Mucosa of rectum (tissue), 2 donors: ENCODE data around the gene CDC42BPA.

ENCODE experiments used
- H3K27ac ChIP-seq, 2 donors: one replicate each; pipeline ENCODE4 v1.7.0; 2013; ENCODE audit warnings: inconsistent platforms in 2 of 2, low read depth in 2 of 2, low read length in 2 of 2
- H3K27me3 ChIP-seq, 2 donors: one replicate each; pipeline ENCODE4 v1.7.0; 2013; ENCODE audit warnings: low read length in 2 of 2; ENCODE audit not compliant: control insufficient read depth in 2 of 2, insufficient read depth in 2 of 2
- H3K36me3 ChIP-seq, 2 donors: one replicate each; pipeline ENCODE4 v1.7.0; 2013; ENCODE audit warnings: low read length in 2 of 2; ENCODE audit not compliant: control insufficient read depth in 2 of 2, insufficient read depth in 2 of 2
- H3K4me1 ChIP-seq, 2 donors: one replicate each; pipeline ENCODE4 v1.7.0; 2013; ENCODE audit warnings: low read length in 2 of 2, mild to moderate bottlenecking in 1 of 2; ENCODE audit not compliant: control insufficient read depth in 2 of 2, insufficient read depth in 2 of 2
- H3K4me3 ChIP-seq, 2 donors: one replicate each; pipeline ENCODE4 v1.7.0; 2013; ENCODE audit warnings: low read length in 2 of 2
- H3K9ac ChIP-seq, 2 donors: one replicate each; pipeline ENCODE4 v1.7.0; 2013; ENCODE audit warnings: low read length in 2 of 2, low read depth in 1 of 2, mild to moderate bottlenecking in 1 of 2
- H3K9me3 ChIP-seq, 2 donors: one replicate each; pipeline ENCODE4 v1.7.0; 2013; ENCODE audit warnings: low read length in 2 of 2; ENCODE audit not compliant: control insufficient read depth in 2 of 2
- donor health status: healthy.
- donor health status: Normal muscosa, but diverticular disease.

The CDC42BPA gene

GRCh38 chr1:227062306-227062705 lies 256.0 kb downstream of the CDC42BPA start:
- H3K27me3 ChIP-seq, result no peaks in the 10 kb centered on the region
- H3K36me3 ChIP-seq, result peaks cover 2 to 4% of the 10 kb centered on the region in 2 donors
- H3K9ac ChIP-seq, result no peak overlapping the region
- H3K4me1 ChIP-seq, result no peaks in the 10 kb centered on the region
- H3K4me3 ChIP-seq, result no peak overlapping the region
- no peaks in the 10 kb centered on the region for H3K9me3 ChIP-seq
- H3K27ac ChIP-seq, result no peak overlapping the region

GRCh38 chr1:227059076-227059475 lies 259.2 kb downstream of the CDC42BPA start:
- H3K9ac ChIP-seq, result no peak overlapping the region
- H3K27ac ChIP-seq, result no peak overlapping the region
- H3K4me1 ChIP-seq, result no peaks in the 10 kb centered on the region
- no peak overlapping the region for H3K4me3 ChIP-seq
- H3K9me3 ChIP-seq, result no peaks in the 10 kb centered on the region
- peaks cover 0 to 2% of the 10 kb centered on the region in 2 donors for H3K36me3 ChIP-seq
- no peaks in the 10 kb centered on the region for H3K27me3 ChIP-seq

DNA sequence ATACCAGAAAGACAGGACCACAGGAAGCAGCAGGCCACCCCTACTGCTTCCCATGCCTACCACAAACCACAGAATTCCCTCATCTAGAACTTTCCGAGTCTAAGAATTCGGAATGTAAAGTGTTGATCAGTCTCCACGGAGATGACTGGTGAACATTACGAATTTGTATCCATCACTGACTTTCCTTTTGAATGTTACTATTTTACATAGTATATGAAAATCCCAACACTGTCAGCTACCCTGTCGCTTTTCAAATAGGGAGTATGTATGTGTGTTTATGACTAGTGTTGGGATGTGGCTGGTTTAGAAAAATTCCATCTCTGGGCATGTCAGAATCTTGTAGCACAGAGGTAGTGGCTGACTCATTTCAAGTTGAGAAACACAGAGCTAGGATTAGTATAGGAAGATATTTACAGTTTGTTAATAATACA lies 260.0 kb downstream of the CDC42BPA start:
- Histone ChIP-seq H3K4me1 (no peaks in the 10 kb centered on the region), H3K27ac (no peak overlapping the region), H3K27me3 (no peaks in the 10 kb centered on the region), H3K9ac (no peak overlapping the region), H3K9me3 (no peaks in the 10 kb centered on the region), H3K36me3 (peaks cover 0 to 2% of the 10 kb centered on the region in 2 donors), H3K4me3 (no peak overlapping the region)

GRCh38 chr1:227049253-227049652 lies 269.0 kb downstream of the CDC42BPA start:
- Histone ChIP-seq H3K27me3 (no peaks in the 10 kb centered on the region), H3K36me3 (no peaks in the 10 kb centered on the region), H3K9me3 (no peaks in the 10 kb centered on the region), H3K4me3 (no peak overlapping the region), H3K27ac (no peak overlapping the region), H3K4me1 (no peaks in the 10 kb centered on the region), H3K9ac (no peak overlapping the region)

- H3K9me3 ChIP-seq, result no peaks in the 10 kb centered on the region
- H3K27me3 ChIP-seq, result no peaks in the 10 kb centered on the region
- H3K4me1 ChIP-seq, result no peaks in the 10 kb centered on the region
- no peak overlapping the region for H3K9ac ChIP-seq
- H3K4me3 ChIP-seq, result no peak overlapping the region
- no peak overlapping the region for H3K27ac ChIP-seq
- peaks cover 0 to under 1% of the 10 kb centered on the region in 2 donors for H3K36me3 ChIP-seq
These were observed 274.5 kb downstream of the CDC42BPA start for GRCh38 chr1:227043755-227044154.

- no peak overlapping the region for H3K9ac ChIP-seq
- no peaks in the 10 kb centered on the region for H3K9me3 ChIP-seq
- H3K4me1 ChIP-seq, result no peaks in the 10 kb centered on the region
- H3K4me3 ChIP-seq, result no peak overlapping the region
- peaks cover 0 to 4% of the 10 kb centered on the region in 2 donors for H3K36me3 ChIP-seq
- no peaks in the 10 kb centered on the region for H3K27me3 ChIP-seq
- H3K27ac ChIP-seq, result no peak overlapping the region
These were observed 276.0 kb downstream of the CDC42BPA start for GRCh38 chr1:227042292-227042691.

GRCh38 chr1:227038401-227038800 lies 279.9 kb downstream of the CDC42BPA start:
- Histone ChIP-seq H3K27ac (no peak overlapping the region), H3K4me3 (no peak overlapping the region), H3K9ac (no peak overlapping the region), H3K9me3 (no peaks in the 10 kb centered on the region), H3K4me1 (no peaks in the 10 kb centered on the region), H3K36me3 (peaks cover 5 to 13% of the 10 kb centered on the region in 2 donors), H3K27me3 (no peaks in the 10 kb centered on the region)

DNA sequence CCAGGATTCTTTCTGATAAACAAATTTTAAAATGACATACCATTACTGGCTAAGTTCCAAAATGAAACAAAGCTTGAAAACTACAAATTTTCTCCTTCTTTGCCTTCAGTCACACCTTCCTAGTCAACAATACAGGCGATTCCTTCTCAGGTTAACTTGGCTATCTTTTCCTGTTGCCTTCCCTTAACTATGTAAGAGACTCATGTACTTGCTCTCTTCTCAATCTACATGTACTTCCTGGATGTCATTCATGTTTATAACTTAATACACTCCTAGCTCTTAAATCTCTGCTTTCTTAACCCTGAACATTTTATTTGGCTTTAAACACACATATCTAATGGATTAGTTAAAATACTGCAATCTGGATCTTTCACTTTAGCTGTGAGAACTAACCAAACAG lies 281.2 kb downstream of the CDC42BPA start:
- Histone ChIP-seq H3K27ac (no peak overlapping the region), H3K36me3 (peaks cover 9 to 23% of the 10 kb centered on the region in 2 donors), H3K9me3 (no peaks in the 10 kb centered on the region), H3K9ac (no peak overlapping the region), H3K4me1 (no peaks in the 10 kb centered on the region), H3K4me3 (no peak overlapping the region), H3K27me3 (no peaks in the 10 kb centered on the region)

DNA sequence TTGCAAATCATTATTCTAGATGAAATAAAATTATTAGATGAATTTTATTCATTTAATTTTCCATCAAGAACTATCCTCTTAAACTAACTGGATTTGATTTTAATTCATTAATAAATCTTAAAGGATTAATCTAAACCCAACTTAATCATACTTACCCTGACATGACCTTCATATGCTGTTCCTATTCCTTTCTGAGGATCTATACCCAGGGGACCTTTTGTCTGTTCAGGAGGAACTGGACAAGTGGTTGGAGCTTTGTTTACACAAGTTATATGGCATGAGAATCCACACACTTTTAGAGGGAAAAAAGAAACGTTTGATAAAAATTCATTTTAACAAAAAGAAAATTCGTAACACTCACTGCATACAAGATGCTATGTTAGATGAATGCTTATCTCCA lies 283.0 kb downstream of the CDC42BPA start:
- no peak overlapping the region for H3K4me3 ChIP-seq
- H3K4me1 ChIP-seq, result no peaks in the 10 kb centered on the region
- peaks cover 10 to 28% of the 10 kb centered on the region in 2 donors for H3K36me3 ChIP-seq
- no peaks in the 10 kb centered on the region for H3K9me3 ChIP-seq
- no peaks in the 10 kb centered on the region for H3K27me3 ChIP-seq
- no peak overlapping the region for H3K9ac ChIP-seq
- H3K27ac ChIP-seq, result no peak overlapping the region

- Histone ChIP-seq H3K27ac (no peak overlapping the region), H3K4me3 (no peak overlapping the region), H3K36me3 (peaks cover 12 to 29% of the 10 kb centered on the region in 2 donors), H3K27me3 (no peaks in the 10 kb centered on the region), H3K9me3 (no peaks in the 10 kb centered on the region), H3K4me1 (no peaks in the 10 kb centered on the region), H3K9ac (no peak overlapping the region)
These were observed 284.4 kb downstream of the CDC42BPA start for GRCh38 chr1:227033880-227034279.

DNA sequence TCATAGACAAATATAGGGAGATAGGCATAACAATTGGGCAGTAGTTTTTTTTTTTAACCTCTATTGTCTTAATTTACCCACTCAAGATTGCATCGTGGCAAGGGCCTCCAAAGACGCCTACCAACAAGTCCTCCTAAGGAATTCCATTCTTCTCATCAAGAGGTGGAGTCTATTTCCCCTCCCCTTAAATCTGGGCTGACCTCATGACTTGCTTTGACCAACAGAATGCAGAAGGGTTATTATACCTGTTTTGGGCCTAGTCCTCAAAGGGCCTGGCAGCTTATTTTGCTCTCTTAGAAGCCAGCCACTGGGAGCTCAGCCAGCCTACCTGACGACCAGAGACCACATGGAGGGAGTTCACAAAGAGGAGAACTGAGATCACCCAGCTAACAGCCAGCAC lies 285.9 kb downstream of the CDC42BPA start:
- peaks cover 17 to 31% of the 10 kb centered on the region in 2 donors for H3K36me3 ChIP-seq
- no peaks in the 10 kb centered on the region for H3K9me3 ChIP-seq
- no peaks in the 10 kb centered on the region for H3K4me1 ChIP-seq
- no peak overlapping the region for H3K9ac ChIP-seq
- H3K27ac ChIP-seq, result no peak overlapping the region
- no peak overlapping the region for H3K4me3 ChIP-seq
- H3K27me3 ChIP-seq, result no peaks in the 10 kb centered on the region
